HG03432 (cell line): Measurements from ENCODE around the gene NEURL1B.
"Not testable (repeated sequence)": the region's sequence is repeated elsewhere in the genome, so short reads cannot be mapped to it uniquely, and the experiment has no call there.

Experiments
- ATAC-seq: cut with Tn5 transposase; IDR thresholded peaks from one replicate; pipeline ENCODE4 v1.9.1; 2021; ENCODE audit warnings: mild to moderate bottlenecking, moderate library complexity; ENCODE audit not compliant: unreplicated experiment

The NEURL1B gene

DNA sequence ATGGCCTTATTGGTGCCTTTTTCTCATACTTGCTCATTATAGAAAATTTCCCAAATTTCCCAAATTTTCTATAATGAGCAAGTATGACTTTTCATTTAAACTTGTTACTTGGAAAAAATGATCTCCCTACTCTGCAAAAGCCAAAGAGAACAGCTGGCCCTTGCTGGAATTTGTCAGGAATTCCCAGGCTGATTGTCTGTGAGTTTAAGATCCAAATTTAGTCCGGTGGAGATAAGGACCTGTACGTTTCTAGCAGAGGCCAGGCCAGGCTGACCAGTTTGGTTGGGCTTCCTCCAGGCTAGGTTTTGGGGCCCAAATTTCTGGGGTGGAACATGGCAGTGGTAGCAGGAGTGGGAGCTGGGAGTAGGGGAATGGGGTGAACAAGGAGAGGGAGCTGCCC is 51.9 kb downstream of the NEURL1B start:
- no peak for ATAC-seq

- no peak for ATAC-seq
Observed at GRCh38 chr5:172694061-172694460, 53.0 kb downstream of the NEURL1B start.

GRCh38 chr5:172694541-172694940 is 53.5 kb downstream of the NEURL1B start:
- ATAC-seq: no peak

- ATAC-seq: no peak
Observed at GRCh38 chr5:172695232-172696054, 54.4 kb downstream of the NEURL1B start.

GRCh38 chr5:172696171-172696849 is 55.2 kb downstream of the NEURL1B start:
- ATAC-seq: no peak

DNA sequence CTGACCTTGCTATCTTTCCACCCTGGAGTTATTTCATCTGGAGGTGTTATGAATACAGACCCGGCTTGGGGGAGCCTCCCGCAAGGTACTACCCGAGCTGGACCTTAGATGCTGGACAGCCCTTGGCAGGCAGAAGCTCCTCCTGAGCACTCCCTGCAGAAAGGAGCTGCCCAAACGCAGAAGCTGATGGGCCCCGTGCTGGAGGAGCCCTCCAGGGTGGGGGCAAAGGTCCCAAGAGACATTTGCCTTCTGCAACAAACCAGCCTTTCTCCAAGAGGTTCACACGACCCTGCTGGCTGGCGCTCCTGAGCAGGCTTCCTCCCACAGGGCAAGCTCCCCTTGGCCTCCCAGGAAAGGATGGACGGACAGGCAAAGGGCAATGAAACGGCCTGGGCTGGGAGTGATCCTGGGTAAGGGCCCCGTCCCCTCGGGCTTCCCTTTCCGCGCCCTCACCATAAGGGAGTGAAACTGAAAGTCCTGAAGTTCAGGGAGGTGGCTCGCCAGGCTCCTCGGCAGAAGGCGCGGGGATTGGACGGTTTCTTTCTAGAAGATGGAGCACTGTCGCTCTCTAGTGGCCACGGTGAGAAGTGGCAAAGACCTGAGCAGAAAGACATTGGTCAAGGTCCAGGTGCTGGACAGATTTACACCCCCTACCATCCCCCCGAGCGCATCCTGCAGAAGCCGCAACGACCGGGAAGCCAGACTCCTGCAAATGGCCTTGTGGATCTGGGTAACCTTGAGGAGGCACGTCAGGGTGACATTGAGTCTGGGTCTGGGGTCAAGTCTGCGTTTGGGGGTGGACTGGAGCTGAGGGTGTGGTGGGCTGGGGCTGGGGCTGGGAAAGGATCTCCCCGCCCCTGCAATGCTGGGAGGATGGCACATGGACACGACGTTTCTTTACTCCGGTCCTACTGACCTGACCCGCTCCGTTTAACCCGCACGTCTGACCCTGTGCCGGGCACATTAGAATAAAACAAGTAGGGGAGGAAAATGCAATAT is 56.4 kb downstream of the NEURL1B start:
- ATAC-seq: peak; percentile 79

GRCh38 chr5:172699423-172699822 is 58.4 kb downstream of the NEURL1B start:
- ATAC-seq: no peak

- no peak for ATAC-seq
Observed at GRCh38 chr5:172699999-172700364, 58.9 kb downstream of the NEURL1B start.

- no peak for ATAC-seq
Observed at GRCh38 chr5:172700365-172701290, 59.6 kb downstream of the NEURL1B start.

DNA sequence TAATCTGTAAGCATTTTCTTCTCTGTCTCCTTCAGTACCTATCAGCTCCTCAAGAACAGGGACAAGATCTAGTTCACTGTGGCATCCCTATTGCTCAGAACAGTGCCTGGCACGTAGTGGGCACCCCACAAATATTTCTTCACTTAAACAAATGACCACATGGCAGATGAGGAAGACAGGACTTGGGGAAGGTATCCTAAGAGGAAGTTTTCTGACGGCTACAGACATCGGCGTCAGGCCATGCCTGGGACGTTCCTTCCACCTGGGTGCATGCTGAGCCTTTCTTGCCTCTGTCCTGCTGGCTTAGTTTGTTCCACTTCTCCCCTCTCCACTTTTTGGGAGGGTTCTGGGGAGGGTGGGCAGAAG is 60.2 kb downstream of the NEURL1B start:
- ATAC-seq: no peak

- ATAC-seq: no peak
Observed at GRCh38 chr5:172703952-172704351, 62.9 kb downstream of the NEURL1B start.

- no peak for ATAC-seq
Observed at GRCh38 chr5:172705576-172706084, 64.6 kb downstream of the NEURL1B start.

- no peak for ATAC-seq
Observed at GRCh38 chr5:172706796-172707195, 65.7 kb downstream of the NEURL1B start.

- ATAC-seq: no peak
Observed at GRCh38 chr5:172707285-172708182, 66.5 kb downstream of the NEURL1B start.

GRCh38 chr5:172708183-172708505 is 67.1 kb downstream of the NEURL1B start:
- ATAC-seq: no peak

- no peak for ATAC-seq
Observed at GRCh38 chr5:172710676-172711075, 69.6 kb downstream of the NEURL1B start.

- not testable (repeated sequence) for ATAC-seq
Observed at GRCh38 chr5:172711321-172711861, 70.3 kb downstream of the NEURL1B start.

- ATAC-seq: no peak
Observed at GRCh38 chr5:172712610-172713009, 71.5 kb downstream of the NEURL1B start.
